Psoas muscle (tissue), 8 donors: ENCODE results near the gene VTN. TPM values are rescaled to one million over a fixed set of nuclear protein-coding genes. Genes with fewer than 3 reads are reported as not detected.

Source experiments
- ATAC-seq, 4 donors: fragments of 200-7000 bp; cut with Tn5 transposase; one replicate each; pipeline ENCODE4 v1.9.1; 2020; ENCODE audit warnings: moderate library complexity in 3 of 4, mild to moderate bottlenecking in 2 of 4
- DNase-seq, 2 donors: peaks; one replicate each; pipeline ENCODE4 v3.0.0-alpha.2; 2020
- H3K27ac ChIP-seq: fragments of 200-600 bp; one replicate; pipeline ENCODE4 v1.8.0; 2022
- H3K27me3 ChIP-seq, 3 donors: fragments of 200-600 bp in 1 of 3; one replicate each; pipeline versions ENCODE4 v1.6.1 to v1.8.0; 2013 to 2022; ENCODE audit warnings: low read length in 2 of 3, mild to moderate bottlenecking in 2 of 3, moderate library complexity in 1 of 3; ENCODE audit not compliant: insufficient read depth in 3 of 3
- H3K36me3 ChIP-seq, 2 donors: fragments of 200-600 bp in 1 of 2; one replicate each; pipeline versions ENCODE4 v1.6.1 to v1.8.0; 2013 to 2022; ENCODE audit warnings: low read depth in 1 of 2, mild to moderate bottlenecking in 1 of 2, moderate library complexity in 1 of 2; ENCODE audit not compliant: insufficient read depth in 1 of 2
- H3K4me1 ChIP-seq: fragments of 200-600 bp; one replicate; pipeline ENCODE4 v1.8.0; 2022
- H3K4me3 ChIP-seq: fragments of 200-600 bp; one replicate; pipeline ENCODE4 v1.8.0; 2022; ENCODE audit warnings: mild to moderate bottlenecking
- H3K9me3 ChIP-seq: fragments of 200-600 bp; one replicate; pipeline ENCODE4 v1.8.0; 2022
- CTCF ChIP-seq: fragments of 200-600 bp; IDR thresholded peaks from one replicate; pipeline ENCODE4 v1.8.0; 2022; ENCODE audit warnings: antibody characterized with exemption
- WGBS, 3 donors: extraction: QIAGEN DNeasy Blood & Tissue Kit; methylation state at CpG; one replicate each; pipeline versions ENCODE4 v1.1.6 to v1.1.7; 2013; 5-methylcytosine and 5-hydroxymethylcytosine counted together
- intact Hi-C, 2 donors: fragments of 100-400 bp; cut with DNase I; formaldehyde crosslinking; loops; one replicate each; pipeline versions ENCODE4 v1.11.0 to v1.14.2; 2022
- polyA plus RNA-seq, 3 donors: library from polyadenylated mRNA; stranded (reverse); fragments of 200-250 nt; gene quantifications; one replicate each; pipeline ENCODE4 v1.2.3, GENCODE V29; 2013
- total RNA-seq, 4 donors: library from RNA; stranded (reverse); fragmentation: NEBNext Ultra II Directional in 2 of 4; extraction: Animal tissue kit (Norgen Biotek cat#: 25700) in 2 of 4; gene quantifications; one replicate each; pipeline versions ENCODE4 v1.2.1 to v1.2.4, GENCODE V29; 2021 to 2023
- donor health status: healthy with polysubstance abuse.
- donor health status: DM: no; HTN: no; CAD: no; lungs with moderate emphysema.
- donor health status: Bipolar disorder and iron deficiency.
- donor health status: healthy.
- donor health status: DM: yes; HTN: yes; CAD: no.
- donor health status: DM: no; HTN: no; CAD: no.
- donor health status: DM: no; HTN: no; CAD: no.
- donor health status: DM: yes; HTN: yes; CAD: no.

Gene VTN
- total and polyA plus RNA-seq, 7 donors = 0.06 to 1.2 (median 0.18) TPM; not detected in 2

GRCh38 chr17:28395426-28395825 lies 25.3 kb upstream of the VTN start:
- Histone ChIP-seq H3K27ac (no peak overlapping the region), H3K4me1 (no peaks in the 10 kb centered on the region), H3K36me3 (peaks cover 0 to 68% of the 10 kb centered on the region in 2 donors), H3K4me3 (no peak overlapping the region), H3K9me3 (no peaks in the 10 kb centered on the region), H3K27me3 (no peaks in the 10 kb centered on the region)
- WGBS, 3 donors = 56 to 88% (median 58%) methylated on average over 2 of the region's 2 CpGs
- intact Hi-C loops = no loop called here
- no peak for TF ChIP-seq CTCF
- ATAC-seq (no peak), DNase-seq (no peak)

GRCh38 chr17:28394337-28395116 lies 24.4 kb upstream of the VTN start:
- peaks cover 0 to 69% of the 10 kb centered on the region in 2 donors for H3K36me3 ChIP-seq

GRCh38 chr17:28392491-28392890 lies 22.4 kb upstream of the VTN start:
- no peaks in the 10 kb centered on the region for H3K9me3 ChIP-seq
- no peaks in the 10 kb centered on the region for H3K4me1 ChIP-seq
- DNase-seq (no peak), ATAC-seq (no peak)
- no peak for TF ChIP-seq CTCF
- peaks cover 3 to 67% of the 10 kb centered on the region in 2 donors for H3K36me3 ChIP-seq
- H3K27me3 ChIP-seq = no peaks in the 10 kb centered on the region
- WGBS, 3 donors = 53 to 68% (median 65%) methylated on average over 10 of the region's 10 CpGs
- intact Hi-C loops = no loop called here
- H3K27ac ChIP-seq = no peak overlapping the region
- H3K4me3 ChIP-seq = no peak overlapping the region

More at GRCh38 chr17:28394337-28395116, 24.4 kb upstream of the VTN start:
- H3K27ac ChIP-seq = no peak overlapping the region
- ATAC-seq (no peak), DNase-seq (peak in 1 of 2 donors; percentile 19)
- H3K27me3 ChIP-seq = no peaks in the 10 kb centered on the region
- H3K9me3 ChIP-seq = no peaks in the 10 kb centered on the region
- no peaks in the 10 kb centered on the region for H3K4me1 ChIP-seq
- intact Hi-C loops = no loop called here
- TF ChIP-seq CTCF = no peak
- no peak overlapping the region for H3K4me3 ChIP-seq
- WGBS, 3 donors = 78 to 86% (median 79%) methylated on average over 7 of the region's 7 CpGs

GRCh38 chr17:28391401-28391800 lies 21.3 kb upstream of the VTN start:
- no peaks in the 10 kb centered on the region for H3K27me3 ChIP-seq

More at GRCh38 chr17:28391401-28391800, 21.3 kb upstream of the VTN start:
- 67 to 83% (median 78%) methylated on average over 2 of the region's 2 CpGs for WGBS, 3 donors
- intact Hi-C loops = no loop called here
- H3K4me3 ChIP-seq = no peak overlapping the region
- TF ChIP-seq CTCF = no peak
- H3K27ac ChIP-seq = no peak overlapping the region
- H3K36me3 ChIP-seq = peaks cover 3 to 59% of the 10 kb centered on the region in 2 donors
- H3K9me3 ChIP-seq = no peaks in the 10 kb centered on the region
- ATAC-seq (no peak), DNase-seq (no peak)
- H3K4me1 ChIP-seq = no peaks in the 10 kb centered on the region
